HEK293 (cell line): ENCODE results near the gene TMEM267.

Experiments
- CTCF ChIA-PET: fragments of 350-600 bp; formaldehyde crosslinking; extraction: SDS; loops from one replicate; lab custom pipeline; 2021; ENCODE audit warnings: antibody characterized with exemption; lab: Yijun Ruan, JAX
- POLR2A ChIA-PET: fragments of 300-600 bp; formaldehyde crosslinking; extraction: SDS; loops from one replicate; lab custom pipeline; 2020; ENCODE audit warnings: antibody characterized with exemption, inconsistent platforms; lab: Yijun Ruan, JAX
- H3K27ac ChIP-seq: fragments of 200-500 bp; sonication (Bioruptor generic); 2 replicates; pipeline ENCODE4 v1.5.1; 2014; ENCODE audit warnings: low read depth, low read length, control low read depth, inconsistent platforms; ENCODE audit errors: extremely low read depth
- H3K36me3 ChIP-seq, 2 experiments: fragments of 200-500 bp in 1 of 2; sonication (Bioruptor generic) in 1 of 2; 1 replicate in 1 of 2; 2 replicates in 1 of 2; pipeline ENCODE4 v1.5.1; 2014 to 2017; ENCODE audit warnings: inconsistent platforms in 2 of 2, low read length in 2 of 2; ENCODE audit not compliant: control insufficient read depth in 2 of 2, insufficient read depth in 1 of 2
- H3K4me1 ChIP-seq: fragments of 200-500 bp; sonication (Bioruptor generic); 2 replicates; pipeline ENCODE4 v1.5.1; 2014; ENCODE audit warnings: mild to moderate bottlenecking, low read length, inconsistent platforms; ENCODE audit not compliant: control insufficient read depth, insufficient read depth
- H3K4me3 ChIP-seq: 2 replicates; pipeline ENCODE4 v1.5.1; 2011; ENCODE audit warnings: low read depth, mild to moderate bottlenecking, control low read depth, low read length, moderate library complexity
- H3K9me3 ChIP-seq: fragments of 200-500 bp; sonication (Bioruptor generic); 2 replicates; pipeline ENCODE4 v1.5.1; 2014; ENCODE audit warnings: low read depth, low read length, inconsistent platforms; ENCODE audit not compliant: control insufficient read depth, insufficient read depth
- GLI2 ChIP-seq: fragments of 450-650 bp; formaldehyde crosslinking; IDR thresholded peaks from 2 replicates; pipeline ENCODE4; 2017; ENCODE audit warnings: missing biosample characterization, missing genetic modification characterization, low read depth, borderline replicate concordance
- KLF16 ChIP-seq: fragments of 450-650 bp; formaldehyde crosslinking; IDR thresholded peaks from 2 replicates; pipeline ENCODE4 v1.5.1; 2017; ENCODE audit warnings: missing biosample characterization, missing genetic modification characterization
- MZF1 ChIP-seq: fragments of 450-650 bp; formaldehyde crosslinking; IDR thresholded peaks from 2 replicates; pipeline ENCODE4 v1.5.1; 2017; ENCODE audit warnings: missing biosample characterization, missing genetic modification characterization, borderline replicate concordance
- OSR2 ChIP-seq: fragments of 450-650 bp; formaldehyde crosslinking; IDR thresholded peaks from 2 replicates; pipeline ENCODE4 v1.5.1; 2016; ENCODE audit warnings: missing biosample characterization, missing genetic modification characterization
- OVOL3 ChIP-seq: fragments of 450-650 bp; formaldehyde crosslinking; IDR thresholded peaks from 2 replicates; pipeline ENCODE4 v1.5.1; 2016; ENCODE audit warnings: missing biosample characterization, missing genetic modification characterization
- SETDB1 ChIP-seq: IDR thresholded peaks from one replicate; pipeline ENCODE4 v1.6.1; 2017; ENCODE audit warnings: mild to moderate bottlenecking, low read length, moderate library complexity, mixed read lengths; ENCODE audit not compliant: insufficient read length
- TCF7L2 ChIP-seq: IDR thresholded peaks from 2 replicates; pipeline ENCODE4 v1.6.1; 2011; ENCODE audit warnings: low read depth, mild to moderate bottlenecking, inconsistent platforms, low read length, moderate library complexity, borderline replicate concordance
- YY1 ChIP-seq: fragments of 450-650 bp; formaldehyde crosslinking; IDR thresholded peaks from 2 replicates; pipeline ENCODE4 v1.5.1; 2018; ENCODE audit warnings: missing biosample characterization, missing genetic modification characterization
- ZBTB48 ChIP-seq: fragments of 450-650 bp; formaldehyde crosslinking; IDR thresholded peaks from 2 replicates; pipeline ENCODE4 v1.5.1; 2016; ENCODE audit warnings: missing biosample characterization, missing genetic modification characterization
- ZEB2 ChIP-seq: fragments of 450-650 bp; formaldehyde crosslinking; IDR thresholded peaks from 2 replicates; pipeline ENCODE4 v1.5.1; 2016; ENCODE audit warnings: missing biosample characterization, missing genetic modification characterization
- ZNF16 ChIP-seq: fragments of 450-650 bp; formaldehyde crosslinking; IDR thresholded peaks from 2 replicates; pipeline ENCODE4 v1.5.1; 2016; ENCODE audit warnings: low read depth, missing biosample characterization, missing genetic modification characterization
- ZNF354C ChIP-seq: fragments of 450-650 bp; formaldehyde crosslinking; IDR thresholded peaks from 2 replicates; pipeline ENCODE4 v1.5.1; 2016; ENCODE audit warnings: missing biosample characterization, missing genetic modification characterization, low read depth, borderline replicate concordance
- ZNF529 ChIP-seq: fragments of 450-650 bp; formaldehyde crosslinking; IDR thresholded peaks from 2 replicates; pipeline ENCODE4 v1.5.1; 2017; ENCODE audit warnings: missing genetic modification characterization, missing biosample characterization; ENCODE audit not compliant: insufficient replicate concordance
- ZNF548 ChIP-seq: fragments of 450-650 bp; formaldehyde crosslinking; IDR thresholded peaks from 2 replicates; pipeline ENCODE4 v1.5.1; 2016; ENCODE audit warnings: missing biosample characterization, missing genetic modification characterization
- ZNF561 ChIP-seq: fragments of 450-650 bp; IDR thresholded peaks from 2 replicates; pipeline ENCODE4 v1.5.1; 2018; ENCODE audit warnings: missing biosample characterization, missing genetic modification characterization, borderline replicate concordance
- ZNF585B ChIP-seq: fragments of 450-650 bp; formaldehyde crosslinking; IDR thresholded peaks from 2 replicates; pipeline ENCODE4 v1.5.1; 2016; ENCODE audit warnings: missing biosample characterization, missing genetic modification characterization
- ZNF621 ChIP-seq: fragments of 450-650 bp; formaldehyde crosslinking; IDR thresholded peaks from 2 replicates; pipeline ENCODE4 v1.5.1; 2017; ENCODE audit warnings: missing biosample characterization, missing genetic modification characterization
- ZNF677 ChIP-seq: fragments of 450-650 bp; IDR thresholded peaks from 2 replicates; pipeline ENCODE4 v1.5.0; 2018; ENCODE audit warnings: missing biosample characterization, mild to moderate bottlenecking, missing genetic modification characterization, moderate library complexity
- ZNF701 ChIP-seq: fragments of 450-650 bp; formaldehyde crosslinking; IDR thresholded peaks from 2 replicates; pipeline ENCODE4 v1.5.1; 2016; ENCODE audit warnings: missing biosample characterization, missing genetic modification characterization
- ZNF777 ChIP-seq: fragments of 450-650 bp; formaldehyde crosslinking; IDR thresholded peaks from 2 replicates; pipeline ENCODE4 v1.5.1; 2017; ENCODE audit warnings: missing biosample characterization, missing genetic modification characterization, borderline replicate concordance
- ZNF792 ChIP-seq: fragments of 450-650 bp; formaldehyde crosslinking; IDR thresholded peaks from 2 replicates; pipeline ENCODE4 v1.5.1; 2016; ENCODE audit warnings: missing biosample characterization, missing genetic modification characterization
- ZSCAN30 ChIP-seq: fragments of 450-650 bp; IDR thresholded peaks from 2 replicates; pipeline ENCODE4 v1.5.1; 2018; ENCODE audit warnings: missing biosample characterization, mild to moderate bottlenecking, missing genetic modification characterization, moderate library complexity
- TF ChIP-seq, protein P1 (sequence below): fragments of 450-650 bp; formaldehyde crosslinking; IDR thresholded peaks from 2 replicates; pipeline ENCODE4 v1.5.1; 2016; ENCODE audit warnings: missing biosample characterization, missing genetic modification characterization, borderline replicate concordance
- TF ChIP-seq, protein P2 (sequence below): fragments of 450-650 bp; formaldehyde crosslinking; IDR thresholded peaks from 2 replicates; pipeline ENCODE4; 2016; ENCODE audit warnings: missing biosample characterization, missing genetic modification characterization

TMEM267 gene

DNA sequence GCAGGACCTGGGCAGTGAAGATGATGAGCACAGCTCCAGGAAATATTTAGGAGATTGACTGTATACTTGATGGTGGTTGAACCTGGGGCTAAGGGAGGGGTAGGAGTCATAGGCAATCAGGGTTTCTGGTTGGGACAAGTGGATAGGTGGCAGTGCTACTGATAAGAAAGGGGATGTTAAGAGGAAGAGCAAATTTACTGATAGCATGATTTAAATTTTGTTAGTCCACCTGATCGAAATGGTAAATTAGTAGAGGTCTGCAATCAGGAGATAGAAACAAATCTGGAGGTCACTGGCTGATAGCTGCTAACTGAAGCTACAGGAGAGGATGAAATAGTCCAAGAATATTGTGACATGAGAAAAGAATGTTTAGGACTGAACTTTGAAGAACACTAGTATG, 37.0 kb upstream of the TMEM267 start (continued):
- TF ChIP-seq ZNF621 (no peak), ZNF792 (tag by site-specific recombination) (no peak), ZNF677 (tag by site-specific recombination) (no peak), ZNF701 (no peak), ZNF529 (tag by site-specific recombination) (no peak), ZNF354C (tag by site-specific recombination) (no peak)

DNA sequence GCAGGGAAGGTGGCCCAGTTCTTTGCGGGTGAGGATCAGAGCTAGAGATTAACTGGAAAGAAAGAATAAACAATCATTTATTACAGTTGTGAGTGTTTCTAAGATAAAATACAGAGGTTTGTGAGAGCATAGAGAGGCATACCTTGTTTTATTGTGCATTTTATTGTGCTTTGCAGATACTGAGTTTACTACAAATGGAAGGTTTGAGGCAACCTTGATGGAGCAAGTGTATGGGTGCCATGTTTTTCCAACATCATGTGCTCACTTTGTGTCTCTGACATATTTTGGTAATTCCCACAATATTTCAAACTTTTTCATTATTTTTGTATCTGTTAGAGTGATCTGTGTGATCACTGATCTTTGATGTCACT, 32.0 kb upstream of the TMEM267 start:
- H3K9me3 ChIP-seq, result no peaks in the 10 kb centered on the region
- H3K4me3 ChIP-seq, result peak overlapping the region; percentile 84
- H3K27ac ChIP-seq, result peak overlapping the region; percentile 81
- H3K4me1 ChIP-seq, result peaks cover 5% of the 10 kb centered on the region; the same call in 1 of the 2 replicates
- peaks cover 0 to 6% of the 10 kb centered on the region in 2 experiments; a peak in 1 of 3 replicates for H3K36me3 ChIP-seq
- TF ChIP-seq ZNF777 (tag by site-specific recombination), result no peak
- TF ChIP-seq ZSCAN30 (tag by site-specific recombination), result no peak
- TF ChIP-seq YY1 (tag by site-specific recombination), result 0 out of 2 replicates have a peak, but pooled peaks have one; percentile 24
- TF ChIP-seq ZBTB48 (tag by site-specific recombination), result no peak
- TF ChIP-seq ZEB2 (tag by site-specific recombination), result no peak
- TF ChIP-seq ZNF16, result no peak
- no peak for TF ChIP-seq ZNF585B (tag by site-specific recombination)
- TF ChIP-seq, all 188 proteins: peak for 1
- ChIA-PET POLR2A (interaction anchor here (1.1 to 2.2 kb wide), 6 partner anchors 9 to 35 kb away, joined by 3 to 39 read pairs (median 6); partner anchors contain the start of gene TMEM267), CTCF (interaction anchor here (1.2 to 1.3 kb wide), 2 partner anchors 12 to 100 kb away, joined by 3 to 5 read pairs; no protein-coding TSS in a partner anchor)

DNA sequence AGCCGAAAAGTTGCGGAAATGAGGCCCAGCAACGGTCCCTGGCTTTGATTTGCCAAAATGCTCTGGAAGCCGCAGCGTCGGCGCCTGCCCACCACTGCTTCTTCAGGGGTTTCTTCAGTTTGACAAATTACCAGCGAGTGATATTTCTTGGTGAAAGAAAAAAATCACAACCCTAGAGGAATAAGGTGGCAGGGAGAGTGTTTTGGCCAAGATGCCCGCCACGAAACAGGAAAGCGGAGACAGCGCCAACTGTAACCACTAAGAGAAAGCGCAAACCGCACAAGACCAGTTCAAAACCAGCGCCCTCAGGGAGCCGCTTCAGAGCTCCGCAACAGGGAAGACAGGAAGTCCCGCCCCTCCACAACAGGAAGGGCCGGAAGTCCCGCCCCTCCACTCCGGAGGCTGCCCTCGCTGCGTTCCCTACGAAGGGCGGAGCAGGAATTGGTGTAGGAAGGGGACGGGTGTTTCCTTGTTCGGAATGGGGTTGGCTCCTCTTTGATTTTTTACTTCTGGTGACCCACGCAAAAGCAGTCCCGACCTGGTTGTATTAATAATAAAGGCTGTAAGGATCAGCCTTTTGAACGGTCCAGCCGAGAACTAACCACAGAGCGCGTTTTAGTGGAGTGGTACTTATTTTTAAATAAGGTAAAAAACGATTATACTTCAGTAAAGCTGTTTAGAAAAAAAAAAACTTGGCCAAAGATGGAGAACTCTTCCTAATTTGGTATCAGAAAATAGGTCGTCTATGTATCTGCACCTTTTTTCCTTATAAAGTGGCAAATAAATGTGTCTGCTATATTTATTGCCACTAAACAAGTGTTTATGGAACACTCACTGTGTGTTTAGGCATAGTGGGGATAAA, 31.4 kb upstream of the TMEM267 start, which contains the start of gene C5orf34:
Gene C5orf34 (minus strand): TSS at position 333 of the 862 bp plus-strand sequence. CDS start 5,809 bp downstream, outside the sequence.
- Histone ChIP-seq H3K4me3 (peak within 1 kb of the TSS; percentile 84), H3K4me1 (peaks cover 5% of the 10 kb centered on the region; the same call in 1 of the 2 replicates), H3K27ac (peak within 1 kb of the TSS; percentile 81), H3K9me3 (no peaks in the 10 kb centered on the region), H3K36me3 (peaks cover 0 to 6% of the 10 kb centered on the region in 2 experiments; a peak in 1 of 3 replicates)
- ChIA-PET CTCF (interaction anchor here (0.6 to 1.3 kb wide), 5 partner anchors 11 to 1298 kb away, joined by 3 to 7 read pairs (median 4); partner anchors contain the start of gene TMEM267), POLR2A (interaction anchor here (0.5 to 2.2 kb wide), 16 partner anchors 9 to 484 kb away, joined by 3 to 39 read pairs (median 6); partner anchors contain the start of genes HMGCS1, NNT and TMEM267)
- TF ChIP-seq, protein P1, sequence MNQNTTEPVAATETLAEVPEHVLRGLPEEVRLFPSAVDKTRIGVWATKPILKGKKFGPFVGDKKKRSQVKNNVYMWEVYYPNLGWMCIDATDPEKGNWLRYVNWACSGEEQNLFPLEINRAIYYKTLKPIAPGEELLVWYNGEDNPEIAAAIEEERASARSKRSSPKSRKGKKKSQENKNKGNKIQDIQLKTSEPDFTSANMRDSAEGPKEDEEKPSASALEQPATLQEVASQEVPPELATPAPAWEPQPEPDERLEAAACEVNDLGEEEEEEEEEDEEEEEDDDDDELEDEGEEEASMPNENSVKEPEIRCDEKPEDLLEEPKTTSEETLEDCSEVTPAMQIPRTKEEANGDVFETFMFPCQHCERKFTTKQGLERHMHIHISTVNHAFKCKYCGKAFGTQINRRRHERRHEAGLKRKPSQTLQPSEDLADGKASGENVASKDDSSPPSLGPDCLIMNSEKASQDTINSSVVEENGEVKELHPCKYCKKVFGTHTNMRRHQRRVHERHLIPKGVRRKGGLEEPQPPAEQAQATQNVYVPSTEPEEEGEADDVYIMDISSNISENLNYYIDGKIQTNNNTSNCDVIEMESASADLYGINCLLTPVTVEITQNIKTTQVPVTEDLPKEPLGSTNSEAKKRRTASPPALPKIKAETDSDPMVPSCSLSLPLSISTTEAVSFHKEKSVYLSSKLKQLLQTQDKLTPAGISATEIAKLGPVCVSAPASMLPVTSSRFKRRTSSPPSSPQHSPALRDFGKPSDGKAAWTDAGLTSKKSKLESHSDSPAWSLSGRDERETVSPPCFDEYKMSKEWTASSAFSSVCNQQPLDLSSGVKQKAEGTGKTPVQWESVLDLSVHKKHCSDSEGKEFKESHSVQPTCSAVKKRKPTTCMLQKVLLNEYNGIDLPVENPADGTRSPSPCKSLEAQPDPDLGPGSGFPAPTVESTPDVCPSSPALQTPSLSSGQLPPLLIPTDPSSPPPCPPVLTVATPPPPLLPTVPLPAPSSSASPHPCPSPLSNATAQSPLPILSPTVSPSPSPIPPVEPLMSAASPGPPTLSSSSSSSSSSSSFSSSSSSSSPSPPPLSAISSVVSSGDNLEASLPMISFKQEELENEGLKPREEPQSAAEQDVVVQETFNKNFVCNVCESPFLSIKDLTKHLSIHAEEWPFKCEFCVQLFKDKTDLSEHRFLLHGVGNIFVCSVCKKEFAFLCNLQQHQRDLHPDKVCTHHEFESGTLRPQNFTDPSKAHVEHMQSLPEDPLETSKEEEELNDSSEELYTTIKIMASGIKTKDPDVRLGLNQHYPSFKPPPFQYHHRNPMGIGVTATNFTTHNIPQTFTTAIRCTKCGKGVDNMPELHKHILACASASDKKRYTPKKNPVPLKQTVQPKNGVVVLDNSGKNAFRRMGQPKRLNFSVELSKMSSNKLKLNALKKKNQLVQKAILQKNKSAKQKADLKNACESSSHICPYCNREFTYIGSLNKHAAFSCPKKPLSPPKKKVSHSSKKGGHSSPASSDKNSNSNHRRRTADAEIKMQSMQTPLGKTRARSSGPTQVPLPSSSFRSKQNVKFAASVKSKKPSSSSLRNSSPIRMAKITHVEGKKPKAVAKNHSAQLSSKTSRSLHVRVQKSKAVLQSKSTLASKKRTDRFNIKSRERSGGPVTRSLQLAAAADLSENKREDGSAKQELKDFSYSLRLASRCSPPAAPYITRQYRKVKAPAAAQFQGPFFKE (tag by site-specific recombination), result no peak
- TF ChIP-seq ZNF16, result no peak
- peak; percentile 56 for TF ChIP-seq ZNF561 (tag by site-specific recombination)
- TF ChIP-seq, protein P2, sequence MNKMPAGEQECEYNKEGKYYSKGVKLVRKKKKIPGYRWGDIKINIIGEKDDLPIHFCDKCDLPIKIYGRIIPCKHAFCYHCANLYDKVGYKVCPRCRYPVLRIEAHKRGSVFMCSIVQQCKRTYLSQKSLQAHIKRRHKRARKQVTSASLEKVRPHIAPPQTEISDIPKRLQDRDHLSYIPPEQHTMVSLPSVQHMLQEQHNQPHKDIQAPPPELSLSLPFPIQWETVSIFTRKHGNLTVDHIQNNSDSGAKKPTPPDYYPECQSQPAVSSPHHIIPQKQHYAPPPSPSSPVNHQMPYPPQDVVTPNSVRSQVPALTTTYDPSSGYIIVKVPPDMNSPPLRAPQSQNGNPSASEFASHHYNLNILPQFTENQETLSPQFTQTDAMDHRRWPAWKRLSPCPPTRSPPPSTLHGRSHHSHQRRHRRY, result no peak
- peak; percentile 10 for TF ChIP-seq SETDB1
- peak; percentile 48; the same call in 1 of the 2 replicates for TF ChIP-seq OSR2
- TF ChIP-seq MZF1, result 0 out of 2 replicates have a peak, but pooled peaks have one; percentile 53
- TF ChIP-seq GLI2 (tag by site-specific recombination), result no peak
- no peak for TF ChIP-seq TCF7L2
- TF ChIP-seq KLF16 (tag by site-specific recombination), result no peak
- 0 out of 2 replicates have a peak, but pooled peaks have one; percentile 13 for TF ChIP-seq OVOL3 (tag by site-specific recombination)
- TF ChIP-seq ZNF548 (tag by site-specific recombination), result no peak
